GM10266 (cell line): ENCODE results near the gene EFL1.
"Not testable (repeated sequence)": the region's sequence is repeated elsewhere in the genome, so short reads cannot be mapped to it uniquely, and the experiment has no call there.

Source experiments
- DNase-seq: peaks from one replicate; pipeline ENCODE4 v3.0.0; 2012; ENCODE audit errors: extremely low spot score
- TF ChIP-seq, protein P1 (sequence below): IDR thresholded peaks from 2 replicates; pipeline ENCODE4 v1.5.1; 2012; ENCODE audit warnings: mild to moderate bottlenecking, low read depth; ENCODE audit not compliant: control insufficient read depth, insufficient read depth; ENCODE audit errors: missing control alignments

Gene EFL1

DNA sequence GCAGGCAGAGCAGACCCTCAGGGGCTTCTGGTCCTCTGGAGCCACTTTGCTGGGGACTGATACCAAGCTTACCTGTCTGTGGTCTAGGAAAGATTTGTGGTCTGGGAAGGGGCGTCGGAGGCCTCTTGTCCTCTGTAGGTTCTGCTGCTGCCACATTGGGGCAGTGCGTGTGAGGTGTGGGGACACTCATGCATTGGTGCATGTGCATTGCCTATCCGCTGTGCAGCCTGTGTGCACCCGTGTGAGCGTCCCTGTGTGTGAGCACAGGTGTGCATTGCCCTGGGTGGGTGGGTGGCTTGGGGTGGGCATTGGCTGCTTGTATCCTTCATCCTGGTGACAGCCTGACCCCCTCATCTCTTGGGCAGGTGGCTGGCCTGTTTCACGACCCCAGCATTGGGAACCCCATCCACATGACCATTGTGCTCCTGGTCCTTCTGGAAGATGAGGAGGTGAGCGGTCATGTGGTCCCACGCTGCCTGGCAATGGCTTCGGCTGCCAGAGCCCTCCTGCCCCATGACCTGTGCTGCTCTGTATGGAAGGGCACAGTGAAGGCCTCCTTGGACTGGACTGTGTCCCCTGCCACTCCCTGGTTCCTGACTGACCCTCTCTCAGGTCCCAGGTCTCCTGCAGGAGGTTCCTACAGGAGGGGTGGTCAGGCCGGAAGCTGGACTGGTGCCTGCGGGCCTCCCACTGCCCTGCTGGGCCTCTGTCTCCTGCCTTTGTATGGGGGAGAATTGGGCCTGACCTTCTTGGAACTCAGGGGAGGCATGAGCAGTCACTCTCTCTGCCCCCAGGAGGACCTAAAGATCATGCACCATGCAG is 41.6 kb upstream of the EFL1 start:
- no peak for DNase-seq
- TF ChIP-seq, protein P1, sequence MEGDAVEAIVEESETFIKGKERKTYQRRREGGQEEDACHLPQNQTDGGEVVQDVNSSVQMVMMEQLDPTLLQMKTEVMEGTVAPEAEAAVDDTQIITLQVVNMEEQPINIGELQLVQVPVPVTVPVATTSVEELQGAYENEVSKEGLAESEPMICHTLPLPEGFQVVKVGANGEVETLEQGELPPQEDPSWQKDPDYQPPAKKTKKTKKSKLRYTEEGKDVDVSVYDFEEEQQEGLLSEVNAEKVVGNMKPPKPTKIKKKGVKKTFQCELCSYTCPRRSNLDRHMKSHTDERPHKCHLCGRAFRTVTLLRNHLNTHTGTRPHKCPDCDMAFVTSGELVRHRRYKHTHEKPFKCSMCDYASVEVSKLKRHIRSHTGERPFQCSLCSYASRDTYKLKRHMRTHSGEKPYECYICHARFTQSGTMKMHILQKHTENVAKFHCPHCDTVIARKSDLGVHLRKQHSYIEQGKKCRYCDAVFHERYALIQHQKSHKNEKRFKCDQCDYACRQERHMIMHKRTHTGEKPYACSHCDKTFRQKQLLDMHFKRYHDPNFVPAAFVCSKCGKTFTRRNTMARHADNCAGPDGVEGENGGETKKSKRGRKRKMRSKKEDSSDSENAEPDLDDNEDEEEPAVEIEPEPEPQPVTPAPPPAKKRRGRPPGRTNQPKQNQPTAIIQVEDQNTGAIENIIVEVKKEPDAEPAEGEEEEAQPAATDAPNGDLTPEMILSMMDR = no peak

DNA sequence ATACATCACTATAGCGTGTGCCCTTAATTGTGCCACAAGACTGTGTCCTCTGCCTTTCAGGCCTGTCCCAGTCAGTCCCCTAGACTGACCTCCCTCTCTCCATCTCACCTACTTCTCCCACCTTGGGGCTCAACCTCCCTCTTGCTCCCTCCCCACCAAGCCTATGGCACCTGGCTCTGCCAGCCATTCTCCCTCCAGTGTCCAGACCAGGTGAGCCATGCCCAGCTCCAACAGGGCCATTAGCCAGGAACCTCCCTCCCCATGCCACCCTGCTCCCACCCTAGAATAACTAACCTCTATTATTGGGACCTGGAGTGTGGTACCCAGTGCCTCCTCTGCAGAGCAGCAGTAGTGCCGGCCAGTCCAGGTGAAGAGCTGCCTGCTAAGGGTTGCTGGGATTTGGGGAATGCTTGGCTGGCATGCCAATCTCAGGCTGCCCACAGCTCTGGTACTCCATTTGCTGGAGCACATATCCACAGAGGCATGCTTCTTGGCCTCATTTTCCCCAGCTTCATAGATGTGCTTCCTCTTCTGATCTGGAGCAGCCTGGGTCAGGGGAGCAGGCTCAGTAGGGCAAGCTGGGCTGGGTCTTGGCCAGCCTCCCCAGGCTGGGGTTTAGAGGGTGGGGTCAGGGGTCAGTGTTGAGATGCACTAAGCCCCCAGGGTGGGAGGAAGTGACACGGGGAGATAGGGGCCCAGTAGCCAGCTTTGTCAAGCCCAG is 38.9 kb upstream of the EFL1 start:
- TF ChIP-seq, protein P1 = no peak
- no peak for DNase-seq

DNA sequence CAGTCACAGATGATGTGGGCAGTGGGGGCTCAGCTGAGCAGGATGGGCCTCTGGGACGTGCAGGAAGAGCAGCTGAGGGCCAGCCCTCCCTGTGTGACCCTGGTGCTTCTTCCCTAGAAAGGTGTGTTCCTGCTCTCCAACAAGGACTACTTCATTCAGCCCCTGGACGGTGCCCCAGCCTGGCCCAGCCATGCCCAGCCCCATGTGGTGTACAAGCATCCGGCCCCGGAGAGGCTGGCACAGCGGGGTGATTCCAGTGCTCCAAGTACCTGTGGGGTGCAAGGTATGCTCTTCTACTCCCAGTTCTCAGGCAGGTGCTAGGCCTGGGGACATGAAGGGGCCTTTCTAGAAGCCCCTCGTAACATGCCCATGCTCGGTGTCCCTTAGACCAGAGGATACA is 38.3 kb upstream of the EFL1 start:
- DNase-seq = no peak
- TF ChIP-seq, protein P1 = no peak

DNA sequence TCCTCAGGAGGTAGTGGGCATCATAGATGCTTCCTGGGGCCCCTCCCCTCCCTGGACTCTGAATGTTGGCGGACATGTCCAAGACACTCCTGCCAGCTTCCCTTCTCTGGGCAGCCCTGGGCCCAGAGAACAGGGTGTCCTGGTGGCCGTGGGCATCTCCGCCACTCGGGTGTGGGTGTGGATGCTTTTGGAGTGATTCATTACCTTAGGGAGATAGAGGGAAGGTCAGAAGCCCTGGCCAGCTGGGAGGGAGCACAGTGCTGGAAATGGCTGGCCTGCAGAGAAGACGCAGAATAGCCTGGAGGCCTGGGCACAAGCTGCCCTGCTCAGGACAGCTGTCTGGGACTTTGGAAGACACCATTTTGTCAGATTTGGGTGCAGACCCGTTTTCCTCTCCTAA is 37.8 kb upstream of the EFL1 start:
- not testable (repeated sequence) for DNase-seq

DNA sequence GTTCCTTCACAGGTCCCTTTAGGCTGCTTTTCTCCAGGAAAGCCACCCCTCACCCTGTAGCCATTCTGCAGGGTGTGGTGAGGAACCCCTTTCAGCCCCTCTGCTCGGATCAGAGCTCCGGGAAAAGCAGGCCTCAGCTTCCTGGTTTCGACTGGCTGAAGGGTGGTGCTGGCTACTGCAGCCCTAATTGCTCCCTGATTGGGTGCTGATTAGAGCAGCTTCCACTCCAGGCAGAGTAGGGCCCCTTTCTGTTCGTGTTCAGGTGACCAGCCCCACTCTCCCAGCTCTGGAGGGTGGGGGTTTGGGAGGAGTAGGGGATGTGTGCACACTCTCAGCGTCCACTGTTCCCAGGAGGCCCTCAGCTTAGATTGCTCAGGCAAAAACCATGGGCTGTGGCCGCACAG is 37.0 kb upstream of the EFL1 start:
- DNase-seq = not testable (repeated sequence)

DNA sequence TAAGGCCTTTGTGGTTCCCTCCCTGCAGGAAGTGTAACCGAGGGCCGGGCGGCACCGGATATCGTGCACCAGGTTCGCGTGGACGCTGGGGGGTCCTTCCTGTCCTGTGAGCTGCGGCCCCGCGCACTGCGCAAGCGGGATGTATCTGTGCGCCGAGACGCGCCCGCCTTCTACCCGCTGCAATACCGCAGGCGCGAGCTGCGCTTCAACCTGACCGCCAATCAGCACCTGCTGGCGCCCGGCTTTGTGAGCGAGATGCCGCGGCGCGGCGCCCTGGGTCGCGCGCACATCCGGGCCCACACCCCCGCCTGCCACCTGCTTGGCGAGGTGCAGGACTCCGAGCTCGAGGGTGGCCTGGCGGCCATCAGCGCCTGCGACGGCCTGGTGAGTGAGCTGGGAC is 36.0 kb upstream of the EFL1 start:
- TF ChIP-seq, protein P1 = no peak
- no peak for DNase-seq

DNA sequence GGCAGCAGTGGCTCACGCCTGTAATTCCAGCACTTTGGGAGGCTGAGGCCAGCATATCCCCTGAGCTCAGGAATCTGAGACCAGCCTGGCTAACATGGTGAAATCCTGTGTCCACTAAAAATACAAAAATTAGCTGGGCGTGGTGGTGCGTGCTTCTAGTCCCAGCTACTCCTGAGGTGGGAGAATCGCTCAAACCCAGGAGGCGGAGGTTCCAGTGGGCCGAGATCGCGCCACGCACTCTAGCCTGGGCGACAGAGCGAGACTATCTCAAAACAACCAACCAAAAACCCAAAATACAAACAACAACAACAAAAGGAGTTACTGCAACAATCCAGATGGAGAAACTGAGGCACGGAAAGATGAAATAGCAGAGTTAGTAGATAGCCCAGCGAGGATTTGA is 35.5 kb upstream of the EFL1 start:
- DNase-seq = no peak
- TF ChIP-seq, protein P1 = no peak

DNA sequence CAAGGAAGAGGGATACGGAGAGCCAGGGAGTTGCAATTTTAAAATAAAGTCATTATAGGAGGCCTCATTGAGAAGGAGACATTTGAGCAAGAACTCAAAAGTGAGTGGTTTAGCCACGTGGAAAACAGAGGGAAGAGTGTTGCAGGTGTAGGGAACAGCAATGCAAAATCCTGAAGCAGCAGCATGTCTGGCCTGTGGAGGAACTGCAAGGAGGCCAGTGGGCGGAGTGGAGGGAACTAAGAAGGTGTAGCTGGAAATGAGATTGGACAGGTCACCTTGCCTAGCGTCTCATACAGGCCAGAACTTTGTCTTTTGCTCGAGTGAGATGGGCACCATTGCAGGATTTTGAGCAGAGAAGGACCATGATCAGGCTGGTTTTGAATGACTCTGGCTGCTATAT is 35.0 kb upstream of the EFL1 start:
- DNase-seq = no peak
- TF ChIP-seq, protein P1 = no peak
